OCI-LY1 (cell line): Measurements from ENCODE around the gene MC2R.

Experiments used
- CTCF ChIP-seq: fragments of 200-600 bp; sonication (generic), shearing (Covaris generic); IDR thresholded peaks from 2 replicates; pipeline ENCODE4 v1.5.1; 2017; ENCODE audit warnings: mild to moderate bottlenecking, antibody characterized with exemption, low read length, moderate library complexity, mixed read lengths
- EZH2 ChIP-seq: fragments of 200-600 bp; sonication (generic), shearing (Covaris generic); IDR thresholded peaks from 2 replicates; pipeline ENCODE4 v1.8.0; 2017; ENCODE audit warnings: borderline replicate concordance, mixed run types, mild to moderate bottlenecking, antibody characterized with exemption, low read length, moderate library complexity, mixed read lengths

- TF ChIP-seq CTCF (no peak), EZH2 (no peak)
Observed at GRCh38 chr18:13849791-13850190, 65.5 kb downstream of the MC2R start.
